ENCODE results near the gene ZBTB7B. TPM values are rescaled to one million over a fixed set of nuclear protein-coding genes. Genes with fewer than 3 reads are reported as not detected.
A peak's percentile ranks its signal among the peaks of the same experiment; 100 is the strongest.

The ZBTB7B gene
- total RNA-seq = 22.6 TPM

GRCh38 chr1:155002464-155003226 lies at the start of gene ZBTB7B:
TSS of gene ZBTB7B (plus strand) at chr1:155002802. CDS start at chr1:155014661, 11,859 bp downstream.
- no peak for DNase-seq (ENCODE audit: low read depth in 2 of 3, low spot score in 2 of 3)

DNA sequence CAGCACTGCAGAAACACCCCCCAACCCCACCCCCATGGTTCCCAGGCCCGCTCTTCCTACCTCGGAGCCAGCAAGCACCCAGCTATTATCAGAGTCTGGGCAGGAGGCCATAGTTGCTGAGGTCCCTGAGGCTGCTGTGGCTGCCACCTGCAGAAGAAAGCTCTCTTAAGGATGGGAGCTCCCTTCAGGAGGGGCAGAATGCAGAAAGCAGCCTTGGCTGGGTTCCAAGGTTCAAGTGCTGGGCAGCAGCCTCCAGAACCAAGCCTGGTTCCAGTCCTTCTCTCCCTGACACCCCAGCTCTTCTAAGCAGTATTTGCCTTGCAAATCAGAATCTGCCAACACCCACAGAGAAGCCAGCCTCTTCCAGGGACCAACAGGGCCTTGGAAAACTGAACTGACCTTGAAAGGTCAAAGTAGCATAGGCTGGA lies 49.0 kb upstream of the ZBTB7B start:
- no peak for DNase-seq (ENCODE audit: low read depth in 2 of 3, low spot score in 2 of 3)

GRCh38 chr1:154954541-154954940 lies 48.1 kb upstream of the ZBTB7B start:
- DNase-seq (ENCODE audit: low read depth in 2 of 3, low spot score in 2 of 3) = no peak

DNA sequence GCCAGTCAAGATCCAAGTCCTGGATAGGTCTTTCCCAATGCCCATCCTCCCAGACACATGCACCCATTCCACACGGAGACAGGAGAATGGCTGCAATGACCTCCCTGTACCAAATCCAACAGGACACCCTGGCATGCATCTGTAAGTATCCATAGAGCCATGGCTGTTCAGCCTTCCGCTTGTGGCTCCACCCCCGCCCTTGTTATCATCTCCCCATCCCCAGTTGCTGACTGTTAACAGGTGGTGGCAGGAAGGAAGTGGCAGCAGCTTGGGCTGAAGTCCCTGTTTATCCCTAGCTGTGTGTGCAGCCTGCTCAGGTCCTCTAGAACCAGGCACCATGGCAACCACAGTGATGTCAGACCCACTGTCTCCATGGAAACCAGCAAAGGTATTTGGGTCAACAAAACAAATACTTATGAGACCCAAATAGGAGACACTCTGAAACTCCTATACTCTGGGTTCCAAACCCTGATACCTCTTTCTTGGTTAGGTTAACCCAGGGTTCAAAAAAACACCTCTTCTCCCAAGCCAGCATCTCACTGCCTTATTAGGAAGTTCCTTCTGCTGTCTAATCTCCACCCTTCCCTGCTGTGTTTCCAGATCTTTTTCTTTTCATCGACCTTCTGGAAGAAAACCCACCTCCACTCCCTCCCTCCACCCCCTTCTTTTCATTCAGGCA lies 47.4 kb upstream of the ZBTB7B start:
- DNase-seq (ENCODE audit: low read depth in 2 of 3, low spot score in 2 of 3) = peak; percentile 92 to 98 (median 94)

DNA sequence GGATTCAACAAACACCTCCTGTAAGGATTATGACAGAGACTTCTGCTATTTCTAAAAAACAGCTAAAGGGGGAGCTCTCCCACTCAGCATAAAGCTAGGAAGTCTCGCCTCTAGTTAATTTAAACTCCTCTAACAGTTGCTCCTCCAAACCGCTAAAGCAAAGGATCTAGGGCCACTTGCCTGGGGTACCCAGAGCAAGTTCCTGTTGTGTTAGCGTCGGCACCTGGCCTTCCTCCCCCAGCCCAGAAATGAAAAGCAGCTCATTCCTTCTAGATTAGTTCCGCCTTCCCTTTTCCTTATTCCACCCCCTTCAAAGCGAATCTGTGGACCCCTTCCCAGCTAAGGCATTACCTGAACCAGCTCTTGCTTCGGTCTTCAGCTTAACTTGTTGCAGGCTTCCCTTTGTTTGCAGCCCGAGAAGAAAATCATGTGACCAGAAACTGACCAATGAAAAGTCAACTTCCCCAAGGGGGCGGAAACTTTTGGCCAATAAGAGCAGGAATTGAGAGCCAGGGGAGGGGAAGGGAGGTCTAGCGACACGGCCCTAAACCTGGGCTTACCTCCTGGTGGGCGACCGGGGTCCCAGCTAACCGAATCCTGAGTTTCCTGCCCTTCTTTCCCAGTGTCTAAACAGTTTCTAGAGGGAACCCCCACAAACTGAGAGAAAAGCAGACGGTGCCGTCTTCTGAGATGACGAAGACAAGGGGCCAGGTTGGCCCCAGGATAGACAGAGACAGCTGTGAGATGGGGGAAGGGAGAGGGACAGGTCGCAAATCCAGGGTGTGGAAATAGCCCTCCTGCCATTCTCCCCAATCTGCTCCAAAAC lies 46.7 kb upstream of the ZBTB7B start, which contains the start of gene PBXIP1:
Gene PBXIP1 (minus strand): TSS at position 382 of the 826 bp plus-strand sequence. CDS start 2,378 bp downstream, outside the sequence.
- peak; percentile 72 to 97 (median 89) for DNase-seq (ENCODE audit: low read depth in 2 of 3, low spot score in 2 of 3)

DNA sequence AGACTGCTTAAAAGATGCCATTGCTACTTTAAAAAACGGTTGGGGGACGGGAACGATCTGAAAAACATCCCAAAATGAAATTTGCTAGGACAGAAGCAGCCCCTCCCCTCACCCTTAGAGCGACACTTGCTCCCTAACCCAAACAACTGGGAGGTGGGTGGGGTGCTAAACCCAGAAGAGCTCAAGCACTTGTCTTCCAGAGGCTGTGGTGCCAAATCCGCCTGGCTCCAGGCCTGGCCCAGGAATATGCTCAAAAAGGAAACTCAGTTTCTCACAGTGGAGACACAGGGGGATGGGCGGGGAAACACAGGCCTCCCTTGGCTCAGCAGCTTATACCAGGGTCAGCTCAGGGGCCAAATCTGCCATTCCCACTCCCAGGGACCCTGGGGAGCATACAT lies 46.1 kb upstream of the ZBTB7B start:
- no peak for DNase-seq (ENCODE audit: low read depth in 2 of 3, low spot score in 2 of 3)

- DNase-seq (ENCODE audit: low read depth in 2 of 3, low spot score in 2 of 3) = no peak
Measured at GRCh38 chr1:154957091-154957657, 45.4 kb upstream of the ZBTB7B start.

GRCh38 chr1:154958036-154958435 lies 44.6 kb upstream of the ZBTB7B start:
- no peak for DNase-seq (ENCODE audit: low read depth in 2 of 3, low spot score in 2 of 3)

DNA sequence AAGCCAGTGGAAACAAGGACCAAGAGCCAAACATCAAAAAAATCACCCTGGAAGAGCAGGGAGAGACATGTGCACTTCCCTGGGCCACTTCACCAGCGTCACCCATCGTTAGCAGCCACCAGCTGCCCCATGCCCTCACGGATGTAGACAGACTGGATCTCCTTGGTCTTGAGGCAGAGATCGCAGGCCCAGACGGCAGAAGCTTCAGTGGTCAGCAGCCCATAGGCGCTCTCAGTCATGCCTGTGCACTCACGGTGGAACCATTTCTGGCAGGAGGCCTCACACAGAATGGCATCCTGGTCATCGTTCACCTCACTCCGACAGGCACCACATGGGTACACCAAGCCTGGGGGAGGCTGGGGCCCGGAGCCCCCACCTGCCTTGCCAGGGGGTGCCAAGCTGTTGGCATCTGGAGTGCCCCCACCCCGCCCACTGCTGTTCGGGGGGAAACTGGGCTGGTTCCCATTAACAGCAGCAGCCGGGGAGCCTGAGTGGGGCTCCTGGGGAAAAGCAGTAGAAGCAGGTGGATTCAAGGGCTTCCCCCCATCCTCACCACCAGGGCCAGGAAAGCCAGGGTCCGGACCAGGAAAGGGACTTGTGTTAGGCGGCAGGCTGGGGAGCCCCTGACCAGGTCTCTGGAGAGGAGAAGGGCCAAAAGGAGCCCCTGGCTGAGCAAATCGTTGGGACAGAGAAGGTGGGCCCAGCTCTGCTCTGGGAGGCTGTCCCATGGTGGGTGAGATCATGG lies 43.7 kb upstream of the ZBTB7B start:
- no peak for DNase-seq (ENCODE audit: low read depth in 2 of 3, low spot score in 2 of 3)

DNA sequence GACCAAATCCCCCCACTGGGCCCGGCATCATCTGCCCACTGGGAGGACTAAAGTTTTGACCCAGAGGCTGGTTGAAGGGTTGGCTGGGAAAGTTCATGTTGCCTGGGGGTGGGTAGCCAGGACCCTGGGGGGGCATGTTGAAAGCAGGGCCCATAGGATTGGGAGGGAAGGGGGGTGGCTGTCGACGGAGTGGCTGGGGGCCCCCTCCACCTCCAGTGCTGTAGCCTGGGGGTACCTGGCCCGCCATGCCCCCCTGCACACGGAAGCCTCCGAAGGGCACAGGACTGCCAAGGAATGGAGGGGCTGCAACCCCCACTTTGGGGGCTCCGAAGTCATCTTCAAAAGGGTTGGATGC lies 43.2 kb upstream of the ZBTB7B start:
- no peak for DNase-seq (ENCODE audit: low read depth in 2 of 3, low spot score in 2 of 3)

GRCh38 chr1:154960446-154961136 lies 42.0 kb upstream of the ZBTB7B start:
- DNase-seq (ENCODE audit: low read depth in 2 of 3, low spot score in 2 of 3) = no peak

- DNase-seq (ENCODE audit: low read depth in 2 of 3, low spot score in 2 of 3) = peak; percentile 79 to 87 (median 85)
Measured at GRCh38 chr1:154961207-154962155, 41.1 kb upstream of the ZBTB7B start, which contains the start of gene PYGO2. TSS of gene PYGO2 (minus strand) at chr1:154961782. CDS start at chr1:154961576, 206 bp downstream.

- DNase-seq (ENCODE audit: low read depth in 2 of 3, low spot score in 2 of 3) = peak in 1 of 3 donors; percentile 52
Measured at GRCh38 chr1:154962156-154962749, 40.3 kb upstream of the ZBTB7B start.

GRCh38 chr1:154962795-154963330 lies 39.7 kb upstream of the ZBTB7B start:
- DNase-seq (ENCODE audit: low read depth in 2 of 3, low spot score in 2 of 3) = no peak

GRCh38 chr1:154963643-154964042 lies 39.0 kb upstream of the ZBTB7B start:
- DNase-seq (ENCODE audit: low read depth in 2 of 3, low spot score in 2 of 3) = no peak

DNA sequence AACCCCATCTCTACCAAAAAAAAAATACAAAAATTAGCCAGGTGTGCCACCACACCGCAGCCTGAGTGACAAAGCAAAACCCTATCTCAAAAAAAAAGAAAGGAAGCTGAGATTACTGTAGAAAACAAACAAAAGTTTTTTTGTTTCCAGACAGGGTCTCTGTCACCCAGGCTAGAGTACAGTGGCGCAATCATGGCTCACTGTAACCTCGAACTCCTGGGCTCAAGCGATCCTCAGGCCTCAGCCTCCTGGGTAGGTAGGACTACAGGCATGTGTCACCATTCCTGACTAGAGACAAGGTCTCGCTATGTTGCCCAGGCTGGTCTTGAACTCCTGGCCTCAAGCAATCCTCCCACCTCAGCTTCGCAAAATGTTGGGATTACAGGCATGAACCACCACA lies 38.2 kb upstream of the ZBTB7B start:
- no peak for DNase-seq (ENCODE audit: low read depth in 2 of 3, low spot score in 2 of 3)

- no peak for DNase-seq (ENCODE audit: low read depth in 2 of 3, low spot score in 2 of 3)
Measured at GRCh38 chr1:154966111-154966510, 36.5 kb upstream of the ZBTB7B start.

Measured in hematopoietic multipotent progenitor cell (in vitro differentiated cells).